ENCODE measurements around the gene NDNF.

- TF ChIP-seq CTCF (IDR thresholded peaks at IDR 0.05; ENCODE audit: low read depth, low read length), result no peak
- no peak for TF ChIP-seq EZH2phosphoT487 (IDR thresholded peaks at IDR 0.05; ENCODE audit: low read depth)
These were observed 18.7 kb downstream of the NDNF start for GRCh38 chr4:121053601-121054143.
